Measurements from ENCODE around the gene DNAJC1.

- no peak for TF ChIP-seq POLR2A (IDR thresholded peaks at IDR 0.05; ENCODE audit: low read depth, low read length)
- no peak for TF ChIP-seq POLR2AphosphoS5 (IDR thresholded peaks at IDR 0.05; ENCODE audit: low read depth, low read length)
Measured at GRCh38 chr10:21969326-21970287, 33.9 kb downstream of the DNAJC1 start.

All from GM12892 (cell line).